A549 (cell line): ENCODE results near the gene TLR5.

Source experiments
- CBX8 ChIP-seq: fragments of 200-600 bp; sonication (generic); IDR thresholded peaks from 2 replicates; pipeline ENCODE4 v1.6.1; 2016
- CEBPB ChIP-seq, 2 experiments: fragments of >200 bp in 1 of 2; sonication (Bioruptor Twin) in 1 of 2; formaldehyde crosslinking in 1 of 2; IDR thresholded peaks; 2 replicates each; pipeline ENCODE4 v1.6.1; 2012 to 2016
- CHD2 ChIP-seq: fragments of 150-350 bp; IDR thresholded peaks from 2 replicates; pipeline ENCODE4 v1.6.1; 2014; ENCODE audit warnings: low read length; ENCODE audit not compliant: partially characterized antibody
- CTCF ChIP-seq: fragments of >200 bp; sonication (Bioruptor Twin); formaldehyde crosslinking; IDR thresholded peaks from 3 replicates; pipeline ENCODE4 v1.5.1; 2016
- EP300 ChIP-seq, 2 experiments: fragments of >200 bp; sonication (Bioruptor Twin); formaldehyde crosslinking; IDR thresholded peaks; 2 replicates in 1 of 2; 3 replicates in 1 of 2; pipeline ENCODE4 v1.6.1; 2016 to 2017
- HOXB5 ChIP-seq: fragments of 250-450 bp; sonication (Bioruptor Pico); IDR thresholded peaks from 2 replicates; pipeline ENCODE4 v1.5.0; 2020; ENCODE audit warnings: mild to moderate bottlenecking, moderate library complexity
- MAZ ChIP-seq: fragments of 150-350 bp; IDR thresholded peaks from 2 replicates; pipeline ENCODE4 v1.6.1; 2014; ENCODE audit warnings: antibody characterized with exemption, low read depth, low read length, borderline replicate concordance
- POLR2A ChIP-seq: IDR thresholded peaks from 2 replicates; pipeline ENCODE4 v1.6.1; 2012; ENCODE audit warnings: mild to moderate bottlenecking, low read length
- RAD21 ChIP-seq, 2 experiments: fragments of >200 bp in 1 of 2; sonication (Bioruptor Twin) in 1 of 2; formaldehyde crosslinking in 1 of 2; IDR thresholded peaks in 1 of 2; conservative IDR thresholded peaks in 1 of 2; 2 replicates in 1 of 2; 3 replicates in 1 of 2; pipeline ENCODE4 v1.6.1; 2012 to 2018; ENCODE audit warnings: inconsistent platforms in 1 of 2
- TP53 ChIP-seq: fragments of 250-450 bp; sonication (Bioruptor Pico); IDR thresholded peaks from 2 replicates; pipeline ENCODE4 v1.5.0; 2021; ENCODE audit warnings: mild to moderate bottlenecking, moderate library complexity
- USF2 ChIP-seq: fragments of 450-650 bp; IDR thresholded peaks from 2 replicates; pipeline ENCODE4 v1.6.1; 2014; ENCODE audit warnings: antibody characterized with exemption

- TF ChIP-seq CTCF (no peak), USF2 (no peak), CHD2 (no peak), POLR2A (no peak), TP53 (CRISPR knock-in tag) (no peak), RAD21 (conservative IDR thresholded peaks at IDR 0.05 in 1 of 2, IDR thresholded peaks at IDR 0.05 in 1 of 2) (no peak), EP300 (IDR thresholded peaks at IDR 0.05) (no peak), CEBPB (IDR thresholded peaks at IDR 0.05) (no peak), CBX8 (no peak), HOXB5 (CRISPR knock-in tag) (no peak), MAZ (no peak)
These were observed 36.7 kb upstream of the TLR5 start for GRCh38 chr1:223179786-223180185.
